Right atrium auricular region (tissue), 2 donors: ENCODE data around the gene THOC6. TPM values are rescaled to one million over a fixed set of nuclear protein-coding genes. Genes with fewer than 3 reads are reported as not detected.

Experiments
- DNase-seq: peaks from one replicate; pipeline ENCODE4 v3.0.0-alpha.2; 2019; ENCODE audit warnings: low spot score
- H3K27ac ChIP-seq, 2 donors: fragments of 200-600 bp; sonication (generic); 1 replicate in 1 of 2; 2 replicates in 1 of 2; pipeline ENCODE4 v1.5.1; 2016 to 2019
- H3K27me3 ChIP-seq, 2 donors: fragments of 200-600 bp; sonication (generic); one replicate each; pipeline versions ENCODE4 v1.5.1 to v1.6.0; 2017 to 2019
- H3K36me3 ChIP-seq: fragments of 200-600 bp; sonication (generic); one replicate; pipeline ENCODE4 v1.5.1; 2016
- H3K4me1 ChIP-seq, 2 donors: fragments of 200-600 bp; sonication (generic); one replicate each; pipeline versions ENCODE4 v1.5.1 to v1.6.0; 2017 to 2019
- H3K4me3 ChIP-seq, 2 donors: fragments of 200-600 bp; sonication (generic); 1 replicate in 1 of 2; 2 replicates in 1 of 2; pipeline ENCODE4 v1.5.1; 2017 to 2019; ENCODE audit warnings: mild to moderate bottlenecking in 1 of 2, moderate library complexity in 1 of 2
- H3K9me3 ChIP-seq, 2 donors: fragments of 200-600 bp; sonication (generic); one replicate each; pipeline ENCODE4 v1.5.1; 2019
- total RNA-seq, 2 donors: library from RNA; depleted of rRNA; stranded (reverse); fragments of >200 nt; gene quantifications; one replicate each; pipeline ENCODE4 v1.1.0, GENCODE V29; 2016
- TF ChIP-seq, protein P1 (sequence below), 2 donors: fragments of 200-600 bp; sonication (generic); IDR thresholded peaks; one replicate each; pipeline ENCODE4 v1.5.1; 2019; ENCODE audit warnings: antibody characterized with exemption in 2 of 2

THOC6 gene
- total RNA-seq, 2 donors from 2014 or later, result 7.4 to 12.6 TPM

GRCh38 chr16:2992383-2993081 is 31.3 kb upstream of the THOC6 start:
- Histone ChIP-seq H3K4me1 (no peaks in the 10 kb centered on the region), H3K27me3 (no peaks in the 10 kb centered on the region), H3K4me3 (no peak overlapping the region), H3K27ac (no peak overlapping the region), H3K36me3 (no peaks in the 10 kb centered on the region), H3K9me3 (no peaks in the 10 kb centered on the region)
- TF ChIP-seq, protein P1, sequence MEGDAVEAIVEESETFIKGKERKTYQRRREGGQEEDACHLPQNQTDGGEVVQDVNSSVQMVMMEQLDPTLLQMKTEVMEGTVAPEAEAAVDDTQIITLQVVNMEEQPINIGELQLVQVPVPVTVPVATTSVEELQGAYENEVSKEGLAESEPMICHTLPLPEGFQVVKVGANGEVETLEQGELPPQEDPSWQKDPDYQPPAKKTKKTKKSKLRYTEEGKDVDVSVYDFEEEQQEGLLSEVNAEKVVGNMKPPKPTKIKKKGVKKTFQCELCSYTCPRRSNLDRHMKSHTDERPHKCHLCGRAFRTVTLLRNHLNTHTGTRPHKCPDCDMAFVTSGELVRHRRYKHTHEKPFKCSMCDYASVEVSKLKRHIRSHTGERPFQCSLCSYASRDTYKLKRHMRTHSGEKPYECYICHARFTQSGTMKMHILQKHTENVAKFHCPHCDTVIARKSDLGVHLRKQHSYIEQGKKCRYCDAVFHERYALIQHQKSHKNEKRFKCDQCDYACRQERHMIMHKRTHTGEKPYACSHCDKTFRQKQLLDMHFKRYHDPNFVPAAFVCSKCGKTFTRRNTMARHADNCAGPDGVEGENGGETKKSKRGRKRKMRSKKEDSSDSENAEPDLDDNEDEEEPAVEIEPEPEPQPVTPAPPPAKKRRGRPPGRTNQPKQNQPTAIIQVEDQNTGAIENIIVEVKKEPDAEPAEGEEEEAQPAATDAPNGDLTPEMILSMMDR (IDR thresholded peaks at IDR 0.05), result no peak
- no peak for DNase-seq

DNA sequence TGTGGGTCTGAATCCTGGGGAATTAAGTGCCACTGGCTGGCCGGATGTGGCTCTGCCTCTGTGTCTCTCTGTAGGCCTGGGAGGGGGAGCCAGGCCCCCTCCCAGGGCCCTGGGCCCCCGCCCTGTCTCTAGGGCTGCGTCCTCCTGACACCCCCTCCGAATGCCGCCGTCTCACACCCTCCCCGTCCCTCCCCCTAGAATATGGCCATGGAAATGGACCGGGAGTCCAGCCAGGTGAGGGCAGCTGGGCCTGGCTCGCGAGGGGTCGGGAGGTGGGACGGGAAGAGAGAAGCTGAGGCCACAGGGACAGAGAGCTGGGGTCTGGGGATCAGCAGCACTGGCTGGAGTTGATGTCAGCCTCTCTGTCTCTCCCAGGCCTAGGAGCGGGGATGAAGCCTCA is 27.5 kb upstream of the THOC6 start:
- no peak for DNase-seq
- Histone ChIP-seq H3K9me3 (no peaks in the 10 kb centered on the region), H3K27ac (no peak overlapping the region), H3K4me1 (no peaks in the 10 kb centered on the region), H3K4me3 (no peak overlapping the region), H3K36me3 (no peaks in the 10 kb centered on the region), H3K27me3 (no peaks in the 10 kb centered on the region)
- TF ChIP-seq, protein P1 (IDR thresholded peaks at IDR 0.05), result no peak

DNA sequence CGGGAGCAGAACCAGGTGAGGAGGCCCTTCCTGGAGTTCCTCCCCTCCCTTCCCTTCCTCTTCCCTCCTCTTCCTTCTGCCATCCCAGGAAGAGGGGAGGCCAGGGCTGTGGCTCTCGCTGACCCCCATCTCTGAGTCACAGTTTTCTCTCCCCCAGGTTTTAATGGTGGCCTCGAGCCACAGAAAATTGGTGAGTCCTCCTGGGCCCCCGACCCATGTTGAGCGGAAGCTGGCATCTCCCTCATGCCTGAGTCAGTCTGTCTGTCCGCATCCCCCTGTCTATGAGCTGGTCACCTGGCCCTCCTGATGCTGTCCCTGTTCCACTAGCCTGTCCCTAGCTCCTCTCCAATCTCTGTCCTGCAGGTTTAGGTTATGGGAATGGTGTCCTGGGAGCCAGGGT is 23.9 kb upstream of the THOC6 start:
- H3K9me3 ChIP-seq, result no peaks in the 10 kb centered on the region
- no peaks in the 10 kb centered on the region for H3K27me3 ChIP-seq
- TF ChIP-seq, protein P1 (IDR thresholded peaks at IDR 0.05), result no peak

DNA sequence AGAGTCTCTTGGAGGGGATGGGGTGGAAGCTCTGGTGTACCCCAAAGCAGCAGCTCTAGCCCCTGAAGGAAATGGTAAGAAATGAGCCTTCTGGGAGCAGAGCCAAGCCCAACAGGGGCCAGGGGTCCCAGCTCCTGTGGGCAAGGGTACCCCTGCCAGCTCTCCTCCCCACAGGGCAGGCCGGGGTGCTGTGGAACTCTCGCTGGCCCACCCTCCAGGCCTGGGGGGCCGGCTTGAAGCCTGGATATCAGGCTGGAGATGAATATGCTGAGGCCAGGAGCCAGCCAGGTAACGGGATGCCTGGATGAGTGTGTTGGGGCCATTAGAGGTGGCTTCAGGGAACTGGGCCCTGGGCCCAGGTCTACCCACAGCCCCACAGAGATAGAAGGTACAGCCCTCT is 23.3 kb upstream of the THOC6 start:
- Histone ChIP-seq H3K4me3 (no peak overlapping the region), H3K27me3 (no peaks in the 10 kb centered on the region)

More for the DNA sequence above, 23.9 kb upstream of the THOC6 start:
- H3K4me1 ChIP-seq, result peaks cover 0 to 3% of the 10 kb centered on the region in 2 donors
- H3K27ac ChIP-seq, result no peak overlapping the region
- H3K4me3 ChIP-seq, result no peak overlapping the region
- H3K36me3 ChIP-seq, result no peaks in the 10 kb centered on the region
- no peak for DNase-seq

DNA sequence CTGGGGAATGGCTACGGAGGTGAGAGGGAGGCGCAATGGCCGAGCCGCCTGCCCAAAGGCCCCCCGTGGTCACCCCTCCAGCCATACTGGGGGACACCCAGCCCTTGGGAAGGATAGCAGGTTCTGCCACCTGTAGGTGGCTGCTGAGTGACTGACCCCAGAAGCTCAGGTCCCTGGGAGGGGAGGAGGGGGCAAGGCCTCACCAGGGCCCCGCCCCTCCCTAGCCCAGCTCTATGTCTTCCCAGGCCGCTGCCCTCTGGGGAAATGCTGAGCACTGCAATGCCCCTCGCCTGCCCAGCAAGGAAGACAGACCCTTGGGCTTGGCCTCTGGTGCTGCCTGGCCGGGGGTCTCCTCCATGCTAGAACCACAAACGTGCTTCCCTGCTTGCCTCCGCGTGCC is 22.5 kb upstream of the THOC6 start:
- no peak for DNase-seq
- Histone ChIP-seq H3K27me3 (peaks cover 0 to 6% of the 10 kb centered on the region in 2 donors), H3K4me3 (no peak overlapping the region)

More for the DNA sequence above, 23.3 kb upstream of the THOC6 start:
- no peak overlapping the region for H3K27ac ChIP-seq
- H3K9me3 ChIP-seq, result no peaks in the 10 kb centered on the region
- TF ChIP-seq, protein P1 (IDR thresholded peaks at IDR 0.05), result no peak
- H3K4me1 ChIP-seq, result peaks cover 0 to 5% of the 10 kb centered on the region in 2 donors
- DNase-seq, result no peak
- H3K36me3 ChIP-seq, result no peaks in the 10 kb centered on the region

More for the DNA sequence above, 22.5 kb upstream of the THOC6 start:
- Histone ChIP-seq H3K36me3 (no peaks in the 10 kb centered on the region), H3K4me1 (peaks cover 0 to 5% of the 10 kb centered on the region in 2 donors), H3K9me3 (no peaks in the 10 kb centered on the region), H3K27ac (no peak overlapping the region)
- TF ChIP-seq, protein P1 (IDR thresholded peaks at IDR 0.05), result no peak
